Measurements from ENCODE around the gene C11orf68. TPM values are rescaled to one million over a fixed set of nuclear protein-coding genes. Genes with fewer than 3 reads are reported as not detected.

C11orf68 gene
- total RNA-seq (2011; cell fraction: chromatin; rRNA removed; ENCODE audit: low replicate concordance), result 10.7 and 38.4 TPM in 2 replicates
- 35.5 and 41.9 TPM in 2 replicates for total RNA-seq (2011; cell fraction: nucleolus; rRNA removed)
- total RNA-seq (2011; cell fraction: nucleoplasm; rRNA removed), result 27.5 and 27.9 TPM in 2 replicates
- total RNA-seq (2014; rRNA removed) (6.6 and 11.1 TPM in 2 replicates), total RNA-seq (2014; rRNA removed; fragmentation: Illumina TruSeq; extraction: Trizol) (7.2 and 10.6 TPM in 2 replicates), total RNA-seq (2015; rRNA removed; fragmentation: Illumina TruSeq; extraction: Trizol) (12.8 and 14.3 TPM in 2 replicates), total RNA-seq (2021) (34.5 and 35.9 TPM in 2 replicates), polyA plus RNA-seq (2011; rRNA removed) (18.9 and 34.0 TPM in 2 replicates), polyA plus RNA-seq (2014; fragmentation: Illumina TruSeq; extraction: Trizol) (31.7 and 40.6 TPM in 2 replicates), polyA plus RNA-seq (2014; fragmentation: Nextera tagmentation; extraction: Ambion mirVana) (1 to 10 TPM; 3.6 to 4.6 TPM), polyA plus RNA-seq (2014; rRNA removed) (26.6 and 31.3 TPM in 2 replicates), polyA minus RNA-seq (2011; rRNA and poly(A)+ RNA removed) (9.8 and 12.4 TPM in 2 replicates), Bru-seq, nascent RNA (percentile 86 among the genes with signal in this experiment), BruChase-seq, experiment 1, labeled RNA remaining after a 2-hour chase (percentile 77 among the genes with signal in this experiment), BruChase-seq, experiment 2, labeled RNA remaining after a 6-hour chase (percentile 81 among the genes with signal in this experiment)
- polyA plus RNA-seq (2011; cell fraction: cytosol; rRNA removed), result 54.6 and 96.4 TPM in 2 replicates
- polyA plus RNA-seq (2011; cell fraction: nucleus; rRNA removed), result 44.1 and 53.6 TPM in 2 replicates
- 26.5 and 54.0 TPM in 2 replicates for polyA plus RNA-seq (2012)
- polyA minus RNA-seq (2011; cell fraction: cytosol; rRNA and poly(A)+ RNA removed), result 20.2 and 22.9 TPM in 2 replicates
- polyA minus RNA-seq (2011; cell fraction: nucleus; rRNA and poly(A)+ RNA removed), result 18.7 and 26.1 TPM in 2 replicates
- long read RNA-seq, experiment 1, transcript C11orf68-202 (2 exons, 1,559 nt), result minor isoform, 22 of 69 reads
- long read RNA-seq, experiment 1, transcript C11orf68-203 (1 exons, 1,528 nt), result major isoform, 41 of 69 reads
- long read RNA-seq, experiment 1, transcript C11orf68-201 (2 exons, 1,619 nt), result minor isoform, 5 of 69 reads
- long read RNA-seq, experiment 1, partial matches to known transcripts, result 0 of 69 reads
- long read RNA-seq, experiment 1, other reads (novel, unspliced or antisense), result 1 of 69 reads
- long read RNA-seq, experiment 2, transcript C11orf68-201 (2 exons, 1,619 nt), result minor isoform, 8 of 35 reads
- long read RNA-seq, experiment 2, transcript C11orf68-203 (1 exons, 1,528 nt), result minor isoform, 6 of 35 reads
- long read RNA-seq, experiment 2, transcript C11orf68-202 (2 exons, 1,559 nt), result major isoform, 21 of 35 reads
- long read RNA-seq, experiment 2, partial matches to known transcripts, result 0 of 35 reads
- long read RNA-seq, experiment 2, other reads (novel, unspliced or antisense), result 0 of 35 reads
- long read RNA-seq, experiment 3, partial matches to known transcripts, result 0 of 1 reads
- long read RNA-seq, experiment 3, other reads (novel, unspliced or antisense), result 0 of 1 reads

GRCh38 chr11:65918211-65919140, at the start of gene C11orf68:
Gene C11orf68, minus strand, starts transcription at chr11:65919062. Its CDS starts 31 bp downstream, at chr11:65919031.
- peak in 1 of 4 experiments; percentile 68 for DNase-seq (ENCODE audit: extremely low read depth in 1 of 4, low spot score in 3 of 4)
- ChIA-PET CTCF (ENCODE audit: low intra/inter-chr PET ratio) (interaction anchor here (0.7 to 1.5 kb wide), 2 partner anchors 30 to 103 kb away, joined by 3 to 7 read pairs; partner anchors contain the start of gene FIBP), POLR2A (interaction anchor here (0.7 to 2.1 kb wide), 11 partner anchors 9 to 247 kb away, joined by 3 to 12 read pairs (median 5); partner anchors contain the start of genes CCDC85B and FOSL1)
- in situ Hi-C loops (cut with MboI) (no loop called here), intact Hi-C loops (cut with micrococcal nuclease) (loop anchor here (1.0 kb wide), 1 partner anchor 43 kb away; the partner anchor contains the start of gene SART1)
- BruUV-seq (replicated peaks), result no TSS peak
- H3K9ac ChIP-seq (ENCODE audit: insufficient read depth in 1 of 2, low read depth in 2 of 2, low read length in 2 of 2), result peak within 1 kb of the TSS; percentile 96 to 99
- H3K4me2 ChIP-seq (ENCODE audit: insufficient read depth, low read length), result peak within 1 kb of the TSS; percentile 94
- peak; percentile 69 for ATAC-seq
- peak within 1 kb of the TSS; percentile 95 for H3K27ac ChIP-seq (ENCODE audit: extremely low read depth, low read depth, low read length)
- no peaks in the 10 kb centered on the region for H3K27me3 ChIP-seq (ENCODE audit: control insufficient read depth in 2 of 2, insufficient read depth in 2 of 2, low read length in 2 of 2)
- H3K4me1 ChIP-seq (replicated peaks in 1 of 2; ENCODE audit: control insufficient read depth in 2 of 2, insufficient read depth in 2 of 2, low read length in 2 of 2), result peaks cover 25 to 59% of the 10 kb centered on the region in 2 experiments
- peaks cover 31% of the 10 kb centered on the region for H3K79me2 ChIP-seq (ENCODE audit: control insufficient read depth, insufficient read depth, low read length)
- H3K4me3 ChIP-seq, result peak within 1 kb of the TSS; percentile 98
- WGBS (ENCODE audit: insufficient coverage, low coverage, missing lambda C conversion rate), result 5% methylated on average over 22 of the region's 77 CpGs
- no peaks in the 10 kb centered on the region for H4K20me1 ChIP-seq (replicated peaks; ENCODE audit: control insufficient read depth, insufficient read depth, low read length)
- no peaks in the 10 kb centered on the region for H3K9me1 ChIP-seq (ENCODE audit: control insufficient read depth, insufficient read depth, low read length)
- peak; percentile 71 for FAIRE-seq
- peak within 1 kb of the TSS; percentile 90 for H2AFZ ChIP-seq (ENCODE audit: low read depth, low read length)
- no peaks in the 10 kb centered on the region for H3K9me3 ChIP-seq (replicated peaks; ENCODE audit: control insufficient read depth, insufficient read depth, low read depth, low read length)
- H3K36me3 ChIP-seq (ENCODE audit: control insufficient read depth, insufficient read depth, low read length), result peaks cover 31% of the 10 kb centered on the region; the same call in 1 of the 3 replicates
- TF ChIP-seq RNF2 (IDR thresholded peaks at IDR 0.05) (no peak), ZNF384 (IDR thresholded peaks at IDR 0.05; ENCODE audit: low read depth, low read length) (no peak; the same call in 1 of the 2 replicates), MAFK (IDR thresholded peaks at IDR 0.05; ENCODE audit: low read length) (no peak), DMBX1 (CRISPR knock-in tag; IDR thresholded peaks at IDR 0.05; ENCODE audit: borderline replicate concordance) (no peak), NFIC (IDR thresholded peaks at IDR 0.05) (no peak), RFX1 (IDR thresholded peaks at IDR 0.05) (no peak), SRF (CRISPR knock-in tag; IDR thresholded peaks at IDR 0.05) (no peak), FOXP1 (CRISPR knock-in tag; IDR thresholded peaks at IDR 0.05) (peak; percentile 10; the same call in 1 of the 2 replicates), ZZZ3 (IDR thresholded peaks at IDR 0.05) (no peak), NFATC3 (IDR thresholded peaks at IDR 0.05) (no peak), SP2 (IDR thresholded peaks at IDR 0.05; ENCODE audit: extremely low read depth, low read depth, low read length, poor library complexity, severe bottlenecking) (no peak), ZNF589 (CRISPR knock-in tag; IDR thresholded peaks at IDR 0.05; ENCODE audit: low read depth) (no peak), ARID3B (CRISPR knock-in tag; IDR thresholded peaks at IDR 0.05; ENCODE audit: borderline replicate concordance) (no peak), FOXJ3 (CRISPR knock-in tag; IDR thresholded peaks at IDR 0.05) (no peak)
